Adrenal gland (tissue), 5 donors: ENCODE measurements around the gene WSB1.

Experiments used
- POLR2A ChIP-seq, 2 donors: fragments of 450-650 bp; IDR thresholded peaks; one replicate each; pipeline ENCODE4 v1.6.1; 2017; ENCODE audit warnings: antibody characterized with exemption in 2 of 2, mild to moderate bottlenecking in 2 of 2, moderate library complexity in 1 of 2
- TF ChIP-seq, protein P1 (sequence below), 6 experiments: fragments of 450-650 bp in 4 of 6; fragments of 200-600 bp in 2 of 6; sonication (generic) in 1 of 6; IDR thresholded peaks; 1 replicate in 5 of 6; 2 replicates in 1 of 6; pipeline versions ENCODE4 v1.5.1 to v1.8.0; 2016 to 2021; ENCODE audit warnings: antibody characterized with exemption in 6 of 6, mild to moderate bottlenecking in 2 of 6, moderate library complexity in 1 of 6
- donor health status: DM: no; HTN: no; CAD: no.

DNA sequence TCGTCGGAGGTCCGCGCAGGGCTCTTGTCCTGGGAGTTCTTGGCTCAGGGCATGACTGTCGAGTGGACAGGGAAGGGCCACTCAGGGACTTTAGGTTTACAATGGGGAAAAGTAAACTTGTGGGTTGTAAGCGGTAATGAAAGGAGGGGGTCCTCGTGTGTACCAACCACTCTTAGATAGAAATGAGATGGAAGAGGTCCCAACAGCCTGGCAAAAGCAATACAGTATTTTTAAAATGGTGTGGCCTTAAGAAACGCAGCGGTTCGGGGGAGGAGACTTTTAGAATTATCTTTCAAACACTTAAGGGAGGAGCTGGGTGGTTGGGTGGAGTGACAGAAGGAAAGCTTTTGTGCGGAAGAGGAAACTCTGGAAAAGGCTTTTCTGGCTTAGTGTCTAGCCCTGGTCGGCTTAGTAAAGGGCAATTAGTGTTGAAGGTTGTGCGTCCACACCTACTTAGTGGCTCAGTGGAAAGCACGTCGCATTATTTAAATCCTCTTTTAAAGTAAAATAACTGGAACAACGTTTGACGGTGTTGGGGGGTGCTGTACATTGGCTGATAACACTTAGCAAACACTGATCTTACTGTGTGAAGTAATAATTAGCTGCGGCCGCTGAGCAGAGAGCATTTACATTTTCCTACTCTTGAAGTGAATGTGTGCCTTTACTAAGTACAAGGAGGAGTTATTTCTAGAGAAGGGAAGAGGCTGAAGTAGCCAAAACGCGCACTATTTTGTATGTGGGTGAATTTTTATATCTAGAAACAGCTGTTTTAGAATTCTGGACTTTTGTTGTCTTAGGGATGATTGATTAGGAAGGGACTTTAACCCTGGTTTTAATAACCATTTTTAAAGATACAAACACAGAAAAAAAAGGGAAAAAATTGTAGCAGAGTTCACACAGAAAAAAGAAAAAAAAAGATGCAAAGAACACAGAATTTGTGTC lies 1.0 kb downstream of the WSB1 start:
- TF ChIP-seq, protein P1, sequence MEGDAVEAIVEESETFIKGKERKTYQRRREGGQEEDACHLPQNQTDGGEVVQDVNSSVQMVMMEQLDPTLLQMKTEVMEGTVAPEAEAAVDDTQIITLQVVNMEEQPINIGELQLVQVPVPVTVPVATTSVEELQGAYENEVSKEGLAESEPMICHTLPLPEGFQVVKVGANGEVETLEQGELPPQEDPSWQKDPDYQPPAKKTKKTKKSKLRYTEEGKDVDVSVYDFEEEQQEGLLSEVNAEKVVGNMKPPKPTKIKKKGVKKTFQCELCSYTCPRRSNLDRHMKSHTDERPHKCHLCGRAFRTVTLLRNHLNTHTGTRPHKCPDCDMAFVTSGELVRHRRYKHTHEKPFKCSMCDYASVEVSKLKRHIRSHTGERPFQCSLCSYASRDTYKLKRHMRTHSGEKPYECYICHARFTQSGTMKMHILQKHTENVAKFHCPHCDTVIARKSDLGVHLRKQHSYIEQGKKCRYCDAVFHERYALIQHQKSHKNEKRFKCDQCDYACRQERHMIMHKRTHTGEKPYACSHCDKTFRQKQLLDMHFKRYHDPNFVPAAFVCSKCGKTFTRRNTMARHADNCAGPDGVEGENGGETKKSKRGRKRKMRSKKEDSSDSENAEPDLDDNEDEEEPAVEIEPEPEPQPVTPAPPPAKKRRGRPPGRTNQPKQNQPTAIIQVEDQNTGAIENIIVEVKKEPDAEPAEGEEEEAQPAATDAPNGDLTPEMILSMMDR (IDR thresholded peaks at IDR 0.05) = no peak
- peak; percentile 22 to 84 for TF ChIP-seq POLR2A (IDR thresholded peaks at IDR 0.05)
